ENCODE measurements around the gene ORMDL2. TPM values are rescaled to one million over a fixed set of nuclear protein-coding genes. Genes with fewer than 3 reads are reported as not detected.

ORMDL2 gene
- polyA plus RNA-seq, 1 donor from 2014 or later = 11.5 TPM

DNA sequence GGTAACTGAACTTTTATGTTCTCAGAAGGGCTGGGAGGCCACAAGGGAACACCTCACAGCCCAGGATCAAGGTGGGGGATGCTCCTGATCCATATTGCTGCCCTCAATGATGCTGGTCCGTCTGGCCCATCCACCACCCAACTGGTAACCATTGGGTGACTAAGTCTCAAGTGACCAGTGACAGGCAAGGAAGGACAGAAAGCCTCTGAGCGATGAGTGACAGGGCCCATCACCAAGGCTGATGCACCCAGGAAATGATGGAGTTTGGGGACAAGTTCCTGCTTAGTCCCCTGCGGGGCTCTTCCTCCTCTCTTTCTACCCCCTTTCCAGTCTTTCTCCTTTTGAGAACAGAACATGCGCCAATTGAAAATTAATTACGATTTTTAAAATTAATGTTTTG lies 27.5 kb downstream of the ORMDL2 start:
- Histone ChIP-seq H3K4me2 (ENCODE audit: low read length) (no peak overlapping the region), H3K9me2 (ENCODE audit: insufficient read depth, low read length) (no peaks in the 10 kb centered on the region), H3K36me3 (ENCODE audit: insufficient read depth, low read length) (no peaks in the 10 kb centered on the region), H3K4me3 (ENCODE audit: low read length) (no peak overlapping the region), H3K9me3 (ENCODE audit: low read length) (no peaks in the 10 kb centered on the region), H3K9ac (ENCODE audit: low read length) (no peak overlapping the region), H3F3A (ENCODE audit: insufficient read depth, low read length, poor library complexity, severe bottlenecking) (no peaks in the 10 kb centered on the region), H3K27ac (ENCODE audit: low read length) (no peak overlapping the region), H4K20me1 (ENCODE audit: insufficient read depth) (no peaks in the 10 kb centered on the region), H2AFZ (ENCODE audit: low read depth, low read length) (no peak overlapping the region), H3K27me3 (ENCODE audit: insufficient read depth, low read depth, low read length) (no peaks in the 10 kb centered on the region), H3K79me2 (replicated peaks; ENCODE audit: insufficient read depth, low read length) (no peaks in the 10 kb centered on the region)
- TF ChIP-seq RAD21 (conservative IDR thresholded peaks at IDR 0.05) = no peak

DNA sequence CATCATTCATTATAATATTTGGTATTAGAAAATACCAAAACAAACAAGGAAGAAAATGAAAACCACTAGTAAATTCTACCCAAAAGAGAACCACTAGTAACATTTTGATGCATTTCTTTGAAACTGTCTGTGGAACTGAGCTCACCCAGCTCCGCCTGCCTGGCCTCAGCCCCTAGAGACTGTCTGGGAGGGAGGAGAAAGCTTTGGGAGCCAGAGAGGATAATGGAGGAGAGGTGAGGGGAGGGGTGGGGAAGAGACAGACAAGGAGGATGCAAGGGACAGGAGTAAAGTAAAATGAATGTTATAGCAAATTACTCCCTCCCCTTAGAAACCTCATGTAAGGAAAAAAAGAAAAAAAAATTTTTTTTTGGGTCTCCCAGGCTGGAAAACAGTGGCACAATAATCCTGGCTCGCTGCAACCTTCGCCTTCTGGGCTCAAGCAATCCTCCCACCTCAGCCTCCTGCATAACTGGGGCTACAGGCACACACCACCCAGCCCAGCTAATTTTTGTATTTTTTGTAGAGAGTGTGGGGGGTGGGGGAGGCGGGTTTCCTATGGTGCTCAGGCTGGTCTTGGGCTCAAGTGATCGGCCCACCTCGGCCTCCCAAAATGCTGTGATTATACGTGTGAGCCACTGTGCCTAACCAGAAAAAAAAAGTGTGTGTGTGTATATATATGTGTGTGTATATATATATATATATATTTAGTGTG lies 28.1 kb downstream of the ORMDL2 start:
- Histone ChIP-seq H2AFZ (ENCODE audit: low read depth, low read length) (no peak overlapping the region), H3K4me2 (ENCODE audit: low read length) (no peak overlapping the region), H3K27me3 (ENCODE audit: insufficient read depth, low read depth, low read length) (no peaks in the 10 kb centered on the region), H3K36me3 (ENCODE audit: insufficient read depth, low read length) (no peaks in the 10 kb centered on the region), H3K27ac (ENCODE audit: low read length) (no peak overlapping the region), H3K9me2 (ENCODE audit: insufficient read depth, low read length) (no peaks in the 10 kb centered on the region), H3K9ac (ENCODE audit: low read length) (no peak overlapping the region), H3K9me3 (ENCODE audit: low read length) (no peaks in the 10 kb centered on the region), H3K4me3 (ENCODE audit: low read length) (no peak overlapping the region), H3K79me2 (replicated peaks; ENCODE audit: insufficient read depth, low read length) (no peaks in the 10 kb centered on the region), H4K20me1 (ENCODE audit: insufficient read depth) (no peaks in the 10 kb centered on the region), H3F3A (ENCODE audit: insufficient read depth, low read length, poor library complexity, severe bottlenecking) (no peaks in the 10 kb centered on the region)
- TF ChIP-seq, protein P1, sequence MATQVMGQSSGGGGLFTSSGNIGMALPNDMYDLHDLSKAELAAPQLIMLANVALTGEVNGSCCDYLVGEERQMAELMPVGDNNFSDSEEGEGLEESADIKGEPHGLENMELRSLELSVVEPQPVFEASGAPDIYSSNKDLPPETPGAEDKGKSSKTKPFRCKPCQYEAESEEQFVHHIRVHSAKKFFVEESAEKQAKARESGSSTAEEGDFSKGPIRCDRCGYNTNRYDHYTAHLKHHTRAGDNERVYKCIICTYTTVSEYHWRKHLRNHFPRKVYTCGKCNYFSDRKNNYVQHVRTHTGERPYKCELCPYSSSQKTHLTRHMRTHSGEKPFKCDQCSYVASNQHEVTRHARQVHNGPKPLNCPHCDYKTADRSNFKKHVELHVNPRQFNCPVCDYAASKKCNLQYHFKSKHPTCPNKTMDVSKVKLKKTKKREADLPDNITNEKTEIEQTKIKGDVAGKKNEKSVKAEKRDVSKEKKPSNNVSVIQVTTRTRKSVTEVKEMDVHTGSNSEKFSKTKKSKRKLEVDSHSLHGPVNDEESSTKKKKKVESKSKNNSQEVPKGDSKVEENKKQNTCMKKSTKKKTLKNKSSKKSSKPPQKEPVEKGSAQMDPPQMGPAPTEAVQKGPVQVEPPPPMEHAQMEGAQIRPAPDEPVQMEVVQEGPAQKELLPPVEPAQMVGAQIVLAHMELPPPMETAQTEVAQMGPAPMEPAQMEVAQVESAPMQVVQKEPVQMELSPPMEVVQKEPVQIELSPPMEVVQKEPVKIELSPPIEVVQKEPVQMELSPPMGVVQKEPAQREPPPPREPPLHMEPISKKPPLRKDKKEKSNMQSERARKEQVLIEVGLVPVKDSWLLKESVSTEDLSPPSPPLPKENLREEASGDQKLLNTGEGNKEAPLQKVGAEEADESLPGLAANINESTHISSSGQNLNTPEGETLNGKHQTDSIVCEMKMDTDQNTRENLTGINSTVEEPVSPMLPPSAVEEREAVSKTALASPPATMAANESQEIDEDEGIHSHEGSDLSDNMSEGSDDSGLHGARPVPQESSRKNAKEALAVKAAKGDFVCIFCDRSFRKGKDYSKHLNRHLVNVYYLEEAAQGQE (IDR thresholded peaks at IDR 0.05; ENCODE audit: borderline replicate concordance) = no peak
- TF ChIP-seq TAF1 (IDR thresholded peaks at IDR 0.05; ENCODE audit: low read depth) = no peak

DNA sequence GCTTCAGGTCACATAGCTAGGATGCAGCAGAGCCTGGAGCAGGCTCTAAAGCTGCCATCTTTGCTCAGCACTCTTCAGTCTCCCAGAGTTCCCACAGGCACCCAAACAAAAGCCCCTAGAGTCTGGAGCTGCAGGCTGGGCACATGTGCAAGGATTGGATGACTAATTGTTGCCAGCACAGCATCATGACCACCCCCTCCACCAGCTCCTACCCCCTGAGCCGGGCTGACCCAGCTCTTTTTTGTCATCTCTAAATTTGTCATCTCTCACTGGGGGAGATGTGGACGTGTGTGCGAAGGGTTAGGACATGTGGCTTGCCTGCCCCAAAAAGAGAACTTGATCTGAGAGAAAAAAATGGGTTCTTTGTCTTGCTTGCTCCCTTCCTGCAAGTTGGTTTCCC lies 29.2 kb downstream of the ORMDL2 start:
- no peak overlapping the region for H3K9ac ChIP-seq (ENCODE audit: low read length)
- TF ChIP-seq RAD21 (conservative IDR thresholded peaks at IDR 0.05) (no peak), TAF1 (IDR thresholded peaks at IDR 0.05; ENCODE audit: low read depth) (no peak), MXI1 (conservative IDR thresholded peaks at IDR 0.05; ENCODE audit: poor library complexity, severe bottlenecking) (no peak), SMC3 (conservative IDR thresholded peaks at IDR 0.05; ENCODE audit: poor library complexity) (no peak), POLR2AphosphoS5 (IDR thresholded peaks at IDR 0.05) (no peak), EP300 (conservative IDR thresholded peaks at IDR 0.05; ENCODE audit: poor library complexity, severe bottlenecking) (no peak), EZH2 (IDR thresholded peaks at IDR 0.05; ENCODE audit: borderline replicate concordance, insufficient read depth, low read length, poor library complexity, severe bottlenecking) (no peak)
- TF ChIP-seq, protein P1 (IDR thresholded peaks at IDR 0.05; ENCODE audit: borderline replicate concordance) = no peak
- TF ChIP-seq, protein P2, sequence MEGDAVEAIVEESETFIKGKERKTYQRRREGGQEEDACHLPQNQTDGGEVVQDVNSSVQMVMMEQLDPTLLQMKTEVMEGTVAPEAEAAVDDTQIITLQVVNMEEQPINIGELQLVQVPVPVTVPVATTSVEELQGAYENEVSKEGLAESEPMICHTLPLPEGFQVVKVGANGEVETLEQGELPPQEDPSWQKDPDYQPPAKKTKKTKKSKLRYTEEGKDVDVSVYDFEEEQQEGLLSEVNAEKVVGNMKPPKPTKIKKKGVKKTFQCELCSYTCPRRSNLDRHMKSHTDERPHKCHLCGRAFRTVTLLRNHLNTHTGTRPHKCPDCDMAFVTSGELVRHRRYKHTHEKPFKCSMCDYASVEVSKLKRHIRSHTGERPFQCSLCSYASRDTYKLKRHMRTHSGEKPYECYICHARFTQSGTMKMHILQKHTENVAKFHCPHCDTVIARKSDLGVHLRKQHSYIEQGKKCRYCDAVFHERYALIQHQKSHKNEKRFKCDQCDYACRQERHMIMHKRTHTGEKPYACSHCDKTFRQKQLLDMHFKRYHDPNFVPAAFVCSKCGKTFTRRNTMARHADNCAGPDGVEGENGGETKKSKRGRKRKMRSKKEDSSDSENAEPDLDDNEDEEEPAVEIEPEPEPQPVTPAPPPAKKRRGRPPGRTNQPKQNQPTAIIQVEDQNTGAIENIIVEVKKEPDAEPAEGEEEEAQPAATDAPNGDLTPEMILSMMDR (IDR thresholded peaks at IDR 0.05; ENCODE audit: poor library complexity, severe bottlenecking) = no peak

More for the DNA sequence above, 29.2 kb downstream of the ORMDL2 start:
- Histone ChIP-seq H3K79me2 (replicated peaks; ENCODE audit: insufficient read depth, low read length) (no peaks in the 10 kb centered on the region), H3K9me3 (ENCODE audit: low read length) (no peaks in the 10 kb centered on the region), H3K9me2 (ENCODE audit: insufficient read depth, low read length) (no peaks in the 10 kb centered on the region), H3F3A (ENCODE audit: insufficient read depth, low read length, poor library complexity, severe bottlenecking) (no peaks in the 10 kb centered on the region), H3K36me3 (ENCODE audit: insufficient read depth, low read length) (no peaks in the 10 kb centered on the region), H3K27ac (ENCODE audit: low read length) (no peak overlapping the region), H3K27me3 (ENCODE audit: insufficient read depth, low read depth, low read length) (no peaks in the 10 kb centered on the region), H3K4me3 (ENCODE audit: low read length) (no peak overlapping the region), H4K20me1 (ENCODE audit: insufficient read depth) (no peaks in the 10 kb centered on the region), H3K4me2 (ENCODE audit: low read length) (no peak overlapping the region), H2AFZ (ENCODE audit: low read depth, low read length) (no peak overlapping the region)
